Measurements from ENCODE around the gene NOD2. TPM values are rescaled to one million over a fixed set of nuclear protein-coding genes. Genes with fewer than 3 reads are reported as not detected.

Gene NOD2
- polyA plus RNA-seq, 1 experiment: not detected

GRCh38 chr16:50675686-50676610 lies 17.5 kb upstream of the NOD2 start:
- H3K27ac ChIP-seq (ENCODE audit: low read depth, low read length): no peak overlapping the region
- H3K27me3 ChIP-seq (ENCODE audit: control insufficient read depth, insufficient read depth, low read length): no peaks in the 10 kb centered on the region
- H3K4me3 ChIP-seq (ENCODE audit: low read depth, low read length): no peak overlapping the region
- ChIA-PET POLR2A (no interaction called here), CTCF (interaction anchor here (2.4 to 3.2 kb wide), 2 partner anchors 10 to 130 kb away, joined by 11 to 19 read pairs; no protein-coding TSS in a partner anchor)
- peaks cover 28% of the 10 kb centered on the region for H3K9me3 ChIP-seq (ENCODE audit: control insufficient read depth, insufficient read depth, low read length)
- no peak for DNase-seq (ENCODE audit: low read depth, low spot score)
- TF ChIP-seq, protein P1, sequence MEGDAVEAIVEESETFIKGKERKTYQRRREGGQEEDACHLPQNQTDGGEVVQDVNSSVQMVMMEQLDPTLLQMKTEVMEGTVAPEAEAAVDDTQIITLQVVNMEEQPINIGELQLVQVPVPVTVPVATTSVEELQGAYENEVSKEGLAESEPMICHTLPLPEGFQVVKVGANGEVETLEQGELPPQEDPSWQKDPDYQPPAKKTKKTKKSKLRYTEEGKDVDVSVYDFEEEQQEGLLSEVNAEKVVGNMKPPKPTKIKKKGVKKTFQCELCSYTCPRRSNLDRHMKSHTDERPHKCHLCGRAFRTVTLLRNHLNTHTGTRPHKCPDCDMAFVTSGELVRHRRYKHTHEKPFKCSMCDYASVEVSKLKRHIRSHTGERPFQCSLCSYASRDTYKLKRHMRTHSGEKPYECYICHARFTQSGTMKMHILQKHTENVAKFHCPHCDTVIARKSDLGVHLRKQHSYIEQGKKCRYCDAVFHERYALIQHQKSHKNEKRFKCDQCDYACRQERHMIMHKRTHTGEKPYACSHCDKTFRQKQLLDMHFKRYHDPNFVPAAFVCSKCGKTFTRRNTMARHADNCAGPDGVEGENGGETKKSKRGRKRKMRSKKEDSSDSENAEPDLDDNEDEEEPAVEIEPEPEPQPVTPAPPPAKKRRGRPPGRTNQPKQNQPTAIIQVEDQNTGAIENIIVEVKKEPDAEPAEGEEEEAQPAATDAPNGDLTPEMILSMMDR (IDR thresholded peaks at IDR 0.05; ENCODE audit: low read depth, low read length): no peak

- Histone ChIP-seq H3K27me3 (ENCODE audit: control insufficient read depth, insufficient read depth, low read length) (no peaks in the 10 kb centered on the region), H3K9me3 (ENCODE audit: control insufficient read depth, insufficient read depth, low read length) (peaks cover 26% of the 10 kb centered on the region), H3K27ac (ENCODE audit: low read depth, low read length) (no peak overlapping the region), H3K4me3 (ENCODE audit: low read depth, low read length) (no peak overlapping the region)
- ChIA-PET CTCF (interaction anchor here (2.4 to 3.2 kb wide), 3 partner anchors 11 to 129 kb away, joined by 11 to 19 read pairs (median 16); no protein-coding TSS in a partner anchor), POLR2A (no interaction called here)
- TF ChIP-seq, protein P1 (IDR thresholded peaks at IDR 0.05; ENCODE audit: low read depth, low read length): no peak
- DNase-seq (ENCODE audit: low read depth, low spot score): no peak
Measured at GRCh38 chr16:50676684-50677225, 16.7 kb upstream of the NOD2 start.

DNA sequence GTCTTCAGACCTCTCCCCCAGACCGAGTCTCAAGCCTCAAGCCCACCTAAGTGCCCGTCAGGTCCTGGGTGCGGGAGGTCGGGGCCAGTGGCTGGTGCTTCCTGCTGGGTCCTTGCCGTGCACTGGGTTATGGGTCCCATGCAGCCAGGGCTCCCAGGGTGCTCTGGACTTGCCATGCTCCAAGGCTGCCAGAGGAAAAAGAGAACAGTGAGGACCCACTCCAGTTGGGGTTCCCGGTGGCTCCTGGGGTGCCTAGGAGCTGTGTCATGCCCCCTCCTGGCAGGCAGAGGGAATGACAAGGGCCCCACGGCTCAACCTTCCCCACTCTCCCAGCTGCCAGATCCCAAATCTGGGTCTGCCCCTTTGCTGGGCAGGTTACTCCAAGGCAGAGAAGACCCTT lies 16.1 kb upstream of the NOD2 start:
- no peak overlapping the region for H3K4me3 ChIP-seq (ENCODE audit: low read depth, low read length)
- TF ChIP-seq, protein P1 (IDR thresholded peaks at IDR 0.05; ENCODE audit: low read depth, low read length): 0 out of 2 replicates have a peak, but pooled peaks have one; percentile 12
- ChIA-PET CTCF (interaction anchor here (2.7 to 3.2 kb wide), 2 partner anchors 11 to 129 kb away, joined by 16 to 19 read pairs; no protein-coding TSS in a partner anchor), POLR2A (no interaction called here)
- no peak for DNase-seq (ENCODE audit: low read depth, low spot score)
- no peak overlapping the region for H3K27ac ChIP-seq (ENCODE audit: low read depth, low read length)
- H3K9me3 ChIP-seq (ENCODE audit: control insufficient read depth, insufficient read depth, low read length): peaks cover 21% of the 10 kb centered on the region
- no peaks in the 10 kb centered on the region for H3K27me3 ChIP-seq (ENCODE audit: control insufficient read depth, insufficient read depth, low read length)

- Histone ChIP-seq H3K4me3 (ENCODE audit: low read depth, low read length) (no peak overlapping the region), H3K27me3 (ENCODE audit: control insufficient read depth, insufficient read depth, low read length) (no peaks in the 10 kb centered on the region), H3K9me3 (ENCODE audit: control insufficient read depth, insufficient read depth, low read length) (peaks cover 9% of the 10 kb centered on the region), H3K27ac (ENCODE audit: low read depth, low read length) (no peak overlapping the region)
- TF ChIP-seq, protein P1 (IDR thresholded peaks at IDR 0.05; ENCODE audit: low read depth, low read length): no peak
- ChIA-PET CTCF (interaction anchor here (2.7 to 2.9 kb wide), 2 partner anchors 13 to 128 kb away, joined by 16 to 25 read pairs; no protein-coding TSS in a partner anchor), POLR2A (no interaction called here)
- no peak for DNase-seq (ENCODE audit: low read depth, low spot score)
Measured at GRCh38 chr16:50678531-50678930, 14.9 kb upstream of the NOD2 start.
